ENCODE results near the gene IL3RA.
"Not testable (repeated sequence)": the region's sequence is repeated elsewhere in the genome, so short reads cannot be mapped to it uniquely, and the experiment has no call there.

Gene IL3RA

GRCh38 chrX:1361275-1361674 lies 24.7 kb downstream of the IL3RA start:
- DNase-seq (ENCODE audit: extremely low read depth, low read depth) = no peak
- no peak overlapping the region for H3K4me3 ChIP-seq (replicated peaks; ENCODE audit: low read depth, low read length)
- TF ChIP-seq, protein P1, sequence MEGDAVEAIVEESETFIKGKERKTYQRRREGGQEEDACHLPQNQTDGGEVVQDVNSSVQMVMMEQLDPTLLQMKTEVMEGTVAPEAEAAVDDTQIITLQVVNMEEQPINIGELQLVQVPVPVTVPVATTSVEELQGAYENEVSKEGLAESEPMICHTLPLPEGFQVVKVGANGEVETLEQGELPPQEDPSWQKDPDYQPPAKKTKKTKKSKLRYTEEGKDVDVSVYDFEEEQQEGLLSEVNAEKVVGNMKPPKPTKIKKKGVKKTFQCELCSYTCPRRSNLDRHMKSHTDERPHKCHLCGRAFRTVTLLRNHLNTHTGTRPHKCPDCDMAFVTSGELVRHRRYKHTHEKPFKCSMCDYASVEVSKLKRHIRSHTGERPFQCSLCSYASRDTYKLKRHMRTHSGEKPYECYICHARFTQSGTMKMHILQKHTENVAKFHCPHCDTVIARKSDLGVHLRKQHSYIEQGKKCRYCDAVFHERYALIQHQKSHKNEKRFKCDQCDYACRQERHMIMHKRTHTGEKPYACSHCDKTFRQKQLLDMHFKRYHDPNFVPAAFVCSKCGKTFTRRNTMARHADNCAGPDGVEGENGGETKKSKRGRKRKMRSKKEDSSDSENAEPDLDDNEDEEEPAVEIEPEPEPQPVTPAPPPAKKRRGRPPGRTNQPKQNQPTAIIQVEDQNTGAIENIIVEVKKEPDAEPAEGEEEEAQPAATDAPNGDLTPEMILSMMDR (IDR thresholded peaks at IDR 0.05; ENCODE audit: low read depth, low read length, missing control alignments) = no peak

DNA sequence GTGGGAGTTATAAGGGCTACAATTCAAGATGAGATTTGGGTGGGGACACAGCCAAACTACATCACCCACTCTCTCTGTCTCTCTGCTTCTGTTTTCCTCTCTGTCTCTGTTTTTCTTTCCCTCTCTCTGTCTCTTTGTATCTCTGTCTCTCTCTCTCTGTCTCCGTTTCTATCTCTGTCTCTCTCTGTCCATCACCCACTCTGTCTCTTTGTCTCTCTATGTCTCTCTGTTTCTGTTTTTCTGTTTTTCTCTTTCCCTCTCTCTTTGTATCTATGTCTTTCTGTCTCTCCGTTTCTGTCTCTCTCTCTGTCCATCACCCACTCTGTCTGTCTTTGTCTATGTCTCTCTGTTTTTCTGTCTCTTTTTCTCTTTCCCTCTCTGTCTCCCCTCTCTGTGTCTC lies 25.3 kb downstream of the IL3RA start:
- no peak for DNase-seq (ENCODE audit: extremely low read depth, low read depth)
- TF ChIP-seq, protein P1 (IDR thresholded peaks at IDR 0.05; ENCODE audit: low read depth, low read length, missing control alignments) = no peak
- H3K4me3 ChIP-seq (replicated peaks; ENCODE audit: low read depth, low read length) = no peak overlapping the region

- not testable (repeated sequence) for H3K4me3 ChIP-seq (replicated peaks; ENCODE audit: low read depth, low read length)
Measured at GRCh38 chrX:1366363-1366762, 29.8 kb downstream of the IL3RA start.

GRCh38 chrX:1368385-1368698 lies 31.8 kb downstream of the IL3RA start:
- DNase-seq (ENCODE audit: extremely low read depth, low read depth) = no peak
- TF ChIP-seq, protein P1 (IDR thresholded peaks at IDR 0.05; ENCODE audit: low read depth, low read length, missing control alignments) = no peak
- no peak overlapping the region for H3K4me3 ChIP-seq (replicated peaks; ENCODE audit: low read depth, low read length)

More at GRCh38 chrX:1366363-1366762, 29.8 kb downstream of the IL3RA start:
- not testable (repeated sequence) for DNase-seq (ENCODE audit: extremely low read depth, low read depth)

- H3K4me3 ChIP-seq (replicated peaks; ENCODE audit: low read depth, low read length) = no peak overlapping the region
- TF ChIP-seq, protein P1 (IDR thresholded peaks at IDR 0.05; ENCODE audit: low read depth, low read length, missing control alignments) = no peak
- no peak for DNase-seq (ENCODE audit: extremely low read depth, low read depth)
Measured at GRCh38 chrX:1378306-1378759, 41.7 kb downstream of the IL3RA start.

- TF ChIP-seq, protein P1 (IDR thresholded peaks at IDR 0.05; ENCODE audit: low read depth, low read length, missing control alignments) = no peak
- no peak overlapping the region for H3K4me3 ChIP-seq (replicated peaks; ENCODE audit: low read depth, low read length)
- no peak for DNase-seq (ENCODE audit: extremely low read depth, low read depth)
Measured at GRCh38 chrX:1380672-1381233, 44.2 kb downstream of the IL3RA start.

- H3K4me3 ChIP-seq (replicated peaks; ENCODE audit: low read depth, low read length) = no peak overlapping the region
- DNase-seq (ENCODE audit: extremely low read depth, low read depth) = no peak
- TF ChIP-seq, protein P1 (IDR thresholded peaks at IDR 0.05; ENCODE audit: low read depth, low read length, missing control alignments) = no peak
Measured at GRCh38 chrX:1384658-1385252, 48.2 kb downstream of the IL3RA start.
